ENCODE measurements around the gene INTS3. TPM values are rescaled to one million over a fixed set of nuclear protein-coding genes. Genes with fewer than 3 reads are reported as not detected.

The INTS3 gene
- total RNA-seq, 2 donors from 2014 or later, result 63.8 to 68.8 TPM

GRCh38 chr1:153774026-153774595 is 46.3 kb downstream of the INTS3 start:
- peak overlapping the region; percentile 86 for H3K4me3 ChIP-seq
- DNase-seq (ENCODE audit: low spot score) (no peak), ATAC-seq (ENCODE audit: insufficient number of reproducible peaks, low FRiP score, low read depth) (no peak)
- no peak for TF ChIP-seq CTCF (IDR thresholded peaks at IDR 0.05)
- H3K9me3 ChIP-seq, result no peaks in the 10 kb centered on the region
- no peaks in the 10 kb centered on the region for H3K27me3 ChIP-seq (replicated peaks; ENCODE audit: insufficient read depth)
- peaks cover 35 to 63% of the 10 kb centered on the region in 2 donors for H3K4me1 ChIP-seq (ENCODE audit: control insufficient read depth in 1 of 2, low read depth in 2 of 2)
- H3K36me3 ChIP-seq, result peaks cover 31% of the 10 kb centered on the region
- peak overlapping the region; percentile 83 to 91 for H3K27ac ChIP-seq

GRCh38 chr1:153774780-153775457 is 47.1 kb downstream of the INTS3 start, which contains the start of gene SLC27A3:
SLC27A3 (plus strand) TSS chr1:153775407; CDS start chr1:153775498, 91 bp downstream.
- ATAC-seq (ENCODE audit: insufficient number of reproducible peaks, low FRiP score, low read depth) (peak; percentile 27), DNase-seq (ENCODE audit: low spot score) (no peak)
- Histone ChIP-seq H3K4me1 (ENCODE audit: control insufficient read depth in 1 of 2, low read depth in 2 of 2) (peaks cover 35 to 68% of the 10 kb centered on the region in 2 donors), H3K27me3 (replicated peaks; ENCODE audit: insufficient read depth) (no peaks in the 10 kb centered on the region), H3K27ac (peak within 1 kb of the TSS; percentile 83 to 91), H3K9me3 (no peaks in the 10 kb centered on the region), H3K36me3 (peaks cover 26% of the 10 kb centered on the region), H3K4me3 (peak within 1 kb of the TSS; percentile 86)
- no peak for TF ChIP-seq CTCF (IDR thresholded peaks at IDR 0.05)

- H3K27me3 ChIP-seq (replicated peaks; ENCODE audit: insufficient read depth), result no peaks in the 10 kb centered on the region
- no peak for ATAC-seq (ENCODE audit: insufficient number of reproducible peaks, low FRiP score, low read depth)
- no peak for TF ChIP-seq CTCF (IDR thresholded peaks at IDR 0.05)
- H3K9me3 ChIP-seq, result no peaks in the 10 kb centered on the region
- H3K27ac ChIP-seq, result peak overlapping the region; percentile 83 to 91
- no peak for DNase-seq (ENCODE audit: low spot score)
- peaks cover 35 to 75% of the 10 kb centered on the region in 2 donors for H3K4me1 ChIP-seq (ENCODE audit: control insufficient read depth in 1 of 2, low read depth in 2 of 2)
- peak overlapping the region; percentile 86 for H3K4me3 ChIP-seq
- peaks cover 20% of the 10 kb centered on the region for H3K36me3 ChIP-seq
Measured at GRCh38 chr1:153775458-153776327, 47.8 kb downstream of the INTS3 start.

- no peaks in the 10 kb centered on the region for H3K9me3 ChIP-seq
- H3K4me3 ChIP-seq, result peak overlapping the region; percentile 86
- peaks cover 16% of the 10 kb centered on the region for H3K36me3 ChIP-seq
- no peak for ATAC-seq (ENCODE audit: insufficient number of reproducible peaks, low FRiP score, low read depth)
- H3K4me1 ChIP-seq (ENCODE audit: control insufficient read depth in 1 of 2, low read depth in 2 of 2), result peaks cover 35 to 71% of the 10 kb centered on the region in 2 donors
- TF ChIP-seq CTCF (IDR thresholded peaks at IDR 0.05), result no peak
- DNase-seq (ENCODE audit: low spot score), result no peak
- H3K27ac ChIP-seq, result peak overlapping the region; percentile 83 to 91
- H3K27me3 ChIP-seq (replicated peaks; ENCODE audit: insufficient read depth), result no peaks in the 10 kb centered on the region
Measured at GRCh38 chr1:153776352-153776751, 48.5 kb downstream of the INTS3 start.

Measured in thoracic aorta (tissue), 2 donors.